Activated CD4-positive, alpha-beta T cell treated with anti-CD3 and anti-CD28 coated beads, Interleukin-2, amount 10 ng/mL, durations not matched to agents 7 days and 5 days (primary cell): Measurements from ENCODE around the gene NSG1. TPM values are rescaled to one million over a fixed set of nuclear protein-coding genes. Genes with fewer than 3 reads are reported as not detected.
A peak's percentile ranks its signal among the peaks of the same experiment; 100 is the strongest.
"Not testable (repeated sequence)": the region's sequence is repeated elsewhere in the genome, so short reads cannot be mapped to it uniquely, and the experiment has no call there.

ENCODE experiments used
- CTCF ChIA-PET: fragments of 350-600 bp; sonication (Branson Sonifier 250); formaldehyde crosslinking; loops from one replicate; lab custom pipeline; 2021; ENCODE audit warnings: antibody characterized with exemption; lab: Charles Lee
- POLR2A ChIA-PET: fragments of 350-600 bp; sonication (Branson Sonifier 250); formaldehyde crosslinking; loops from one replicate; lab custom pipeline; 2021; ENCODE audit warnings: antibody characterized with exemption; lab: Charles Lee
- DNase-seq: peaks from one replicate; pipeline ENCODE4 v3.0.0-alpha.2; 2020
- H3K27ac Mint-ChIP-seq: one replicate; pipeline ENCODE4 v1.8.0; 2021; ENCODE audit warnings: mild to moderate bottlenecking, moderate library complexity, mixed read lengths
- H3K27me3 Mint-ChIP-seq: one replicate; pipeline ENCODE4 v1.8.0; 2021; ENCODE audit warnings: mixed read lengths
- H3K36me3 Mint-ChIP-seq: one replicate; pipeline ENCODE4 v1.8.0; 2021; ENCODE audit warnings: low read depth, mixed read lengths
- H3K4me1 Mint-ChIP-seq: one replicate; pipeline ENCODE4 v1.8.0; 2021; ENCODE audit warnings: mixed read lengths
- H3K4me3 Mint-ChIP-seq: one replicate; pipeline ENCODE4 v1.8.0; 2021; ENCODE audit warnings: mild to moderate bottlenecking, moderate library complexity, mixed read lengths
- H3K9me3 Mint-ChIP-seq: one replicate; pipeline ENCODE4 v1.8.0; 2021; ENCODE audit warnings: mixed read lengths
- total RNA-seq, 2 experiments: library from RNA; stranded (reverse); gene quantifications; one replicate each; pipeline ENCODE4 v1.2.3, GENCODE V29; 2021

Gene NSG1
- total RNA-seq, 2 experiments from 2014 or later = 11.0 to 11.9 TPM

DNA sequence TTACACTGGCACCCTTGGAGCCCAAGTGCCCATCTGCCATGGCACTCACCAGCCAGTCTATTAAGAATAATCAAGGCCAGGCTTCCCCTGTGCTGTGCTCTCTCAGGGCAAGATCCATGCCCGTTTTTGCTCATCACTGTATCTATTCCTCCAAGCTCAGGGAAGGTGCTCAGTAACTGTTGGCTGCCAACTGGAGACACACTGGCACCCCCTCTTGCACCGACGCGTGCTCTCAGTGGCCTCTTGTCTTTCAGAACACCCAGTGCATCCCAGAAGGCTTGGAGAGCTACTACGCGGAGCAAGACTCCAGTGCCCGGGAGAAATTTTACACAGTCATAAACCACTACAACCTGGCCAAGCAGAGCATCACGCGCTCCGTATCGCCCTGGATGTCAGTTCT, 30.1 kb downstream of the NSG1 start:
- POLR2A ChIA-PET = no interaction called here
- Mint-ChIP-seq H3K27ac (no peak overlapping the region), H3K4me1 (peaks cover 25% of the 10 kb centered on the region), H3K4me3 (no peak overlapping the region), H3K9me3 (no peaks in the 10 kb centered on the region), H3K27me3 (no peaks in the 10 kb centered on the region), H3K36me3 (peaks cover 27% of the 10 kb centered on the region)
- CTCF ChIA-PET = interaction anchor here (1.2 kb wide), 1 partner anchor 14 kb away, joined by 4 read pairs; no protein-coding TSS in a partner anchor
- no peak for DNase-seq

GRCh38 chr4:4417886-4418285, 31.0 kb downstream of the NSG1 start:
- peaks cover 30% of the 10 kb centered on the region for H3K36me3 Mint-ChIP-seq
- H3K4me3 Mint-ChIP-seq = peak overlapping the region; percentile 28
- no peak for DNase-seq
- peak overlapping the region; percentile 77 for H3K27ac Mint-ChIP-seq
- H3K27me3 Mint-ChIP-seq = no peaks in the 10 kb centered on the region
- ChIA-PET CTCF (interaction anchor here (0.6 kb wide), 1 partner anchor 741 kb away, joined by 3 read pairs; no protein-coding TSS in a partner anchor), POLR2A (no interaction called here)
- no peaks in the 10 kb centered on the region for H3K9me3 Mint-ChIP-seq
- peaks cover 25% of the 10 kb centered on the region for H3K4me1 Mint-ChIP-seq

GRCh38 chr4:4418676-4419390, 31.9 kb downstream of the NSG1 start:
- H3K4me3 Mint-ChIP-seq = peak overlapping the region; percentile 28
- peak overlapping the region; percentile 78 for H3K27ac Mint-ChIP-seq
- peak; percentile 16 for DNase-seq
- POLR2A ChIA-PET = no interaction called here
- peaks cover 30% of the 10 kb centered on the region for H3K36me3 Mint-ChIP-seq
- peaks cover 25% of the 10 kb centered on the region for H3K4me1 Mint-ChIP-seq
- no peaks in the 10 kb centered on the region for H3K9me3 Mint-ChIP-seq
- no peaks in the 10 kb centered on the region for H3K27me3 Mint-ChIP-seq
- CTCF ChIA-PET = no interaction called here

DNA sequence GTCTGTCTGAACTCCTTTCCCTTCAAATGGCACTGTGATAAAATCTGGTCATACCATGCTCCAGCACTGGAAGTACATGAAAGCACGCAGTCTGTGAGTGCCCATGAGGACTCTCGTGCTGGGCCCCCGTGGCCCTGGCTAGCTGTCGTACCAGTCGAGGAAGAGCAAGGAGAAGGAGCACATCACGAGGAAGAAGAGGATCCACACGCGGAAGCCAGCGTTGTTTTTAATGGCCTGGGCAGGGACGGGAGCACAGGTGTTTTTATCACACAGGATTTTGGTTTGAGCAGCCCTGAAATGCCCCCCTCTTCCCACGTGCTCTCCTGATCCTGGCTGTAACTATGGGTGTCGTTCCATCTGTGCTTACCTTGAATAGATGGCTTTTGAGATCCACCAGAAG, 33.0 kb downstream of the NSG1 start:
- Mint-ChIP-seq H3K4me3 (no peak overlapping the region), H3K4me1 (peaks cover 25% of the 10 kb centered on the region), H3K27me3 (no peaks in the 10 kb centered on the region), H3K36me3 (peaks cover 30% of the 10 kb centered on the region), H3K27ac (no peak overlapping the region), H3K9me3 (no peaks in the 10 kb centered on the region)
- DNase-seq = no peak
- CTCF ChIA-PET = interaction anchor here (0.6 kb wide), 1 partner anchor 263 kb away, joined by 3 read pairs; no protein-coding TSS in a partner anchor
- POLR2A ChIA-PET = no interaction called here

- POLR2A ChIA-PET = no interaction called here
These were observed 33.5 kb downstream of the NSG1 start for GRCh38 chr4:4420421-4420820.

GRCh38 chr4:4421356-4421755, 34.5 kb downstream of the NSG1 start:
- Mint-ChIP-seq H3K4me3 (no peak overlapping the region), H3K4me1 (peaks cover 25% of the 10 kb centered on the region), H3K9me3 (no peaks in the 10 kb centered on the region), H3K27me3 (no peaks in the 10 kb centered on the region), H3K27ac (no peak overlapping the region), H3K36me3 (peaks cover 30% of the 10 kb centered on the region)
- DNase-seq = no peak
- ChIA-PET CTCF (no interaction called here), POLR2A (no interaction called here)

More at GRCh38 chr4:4420421-4420820, 33.5 kb downstream of the NSG1 start:
- no peak overlapping the region for H3K27ac Mint-ChIP-seq
- no peak for DNase-seq
- peaks cover 30% of the 10 kb centered on the region for H3K36me3 Mint-ChIP-seq
- no peaks in the 10 kb centered on the region for H3K27me3 Mint-ChIP-seq
- H3K9me3 Mint-ChIP-seq = no peaks in the 10 kb centered on the region
- no peak overlapping the region for H3K4me3 Mint-ChIP-seq
- CTCF ChIA-PET = interaction anchor here (0.5 to 0.6 kb wide), 2 partner anchors 262 to 1011 kb away, joined by 3 read pairs; no protein-coding TSS in a partner anchor
- peaks cover 25% of the 10 kb centered on the region for H3K4me1 Mint-ChIP-seq

DNA sequence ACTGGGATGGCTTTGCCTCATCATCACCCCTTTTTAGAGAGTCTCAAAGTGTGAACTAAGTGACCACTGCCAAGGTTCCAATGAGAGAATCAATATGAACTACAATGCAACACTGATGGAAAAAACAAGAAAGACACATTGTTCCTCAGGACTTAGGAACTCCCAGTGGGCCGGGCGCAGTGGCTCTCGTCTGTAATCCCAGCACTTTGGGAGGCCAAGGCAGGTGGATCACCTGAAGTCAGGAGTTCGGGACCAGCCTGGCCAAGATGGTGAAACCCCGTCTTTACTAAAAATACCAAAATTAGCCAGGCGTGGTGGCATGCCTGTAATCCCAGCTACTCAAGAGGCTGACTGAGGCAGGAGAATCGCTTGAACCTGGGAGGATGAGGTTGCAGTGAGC, 35.2 kb downstream of the NSG1 start:
- H3K9me3 Mint-ChIP-seq, H3K4me3 Mint-ChIP-seq, H3K27ac Mint-ChIP-seq, H3K27me3 Mint-ChIP-seq, DNase-seq, POLR2A ChIA-PET: not testable (repeated sequence)
- Mint-ChIP-seq H3K4me1 (peaks cover 25% of the 10 kb centered on the region), H3K36me3 (peaks cover 28% of the 10 kb centered on the region)
- CTCF ChIA-PET = interaction anchor here (1.6 kb wide), 1 partner anchor 10 kb away, joined by 5 read pairs; no protein-coding TSS in a partner anchor

DNA sequence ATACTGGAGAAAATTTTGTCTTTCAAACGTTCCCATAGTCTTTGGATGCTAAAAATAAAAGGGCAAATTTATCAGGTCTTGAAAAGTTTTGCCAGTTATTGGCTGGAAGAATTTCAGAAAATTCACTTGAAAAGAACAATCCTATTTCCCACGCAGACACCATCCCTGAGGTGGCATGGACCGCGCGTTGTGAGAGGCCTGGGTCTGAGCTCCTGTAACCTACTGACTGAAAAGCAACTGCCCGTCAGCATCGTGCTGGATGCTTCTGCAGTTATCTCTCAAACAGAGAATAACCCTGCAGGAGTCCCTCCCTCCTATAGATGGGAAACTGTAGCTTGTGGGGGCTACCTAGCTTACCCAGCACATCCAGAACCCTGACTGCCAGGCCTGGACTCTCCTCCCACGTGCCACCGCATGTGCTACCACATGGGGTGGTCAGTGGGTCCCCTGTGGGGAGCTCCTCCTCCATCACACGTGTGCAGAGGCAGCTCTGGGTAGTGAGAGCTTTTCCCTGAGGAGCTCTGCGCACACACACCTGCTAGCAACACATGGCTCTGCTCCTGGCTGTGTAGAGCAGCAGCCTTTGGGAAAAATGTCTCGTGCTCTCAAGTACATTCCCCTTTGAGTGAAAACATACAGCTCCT, 36.1 kb downstream of the NSG1 start:
- ChIA-PET POLR2A (no interaction called here), CTCF (interaction anchor here (1.6 kb wide), 1 partner anchor 9 kb away, joined by 5 read pairs; no protein-coding TSS in a partner anchor)
- H3K27ac Mint-ChIP-seq = no peak overlapping the region
- no peaks in the 10 kb centered on the region for H3K27me3 Mint-ChIP-seq
- no peaks in the 10 kb centered on the region for H3K9me3 Mint-ChIP-seq
- peaks cover 19% of the 10 kb centered on the region for H3K4me1 Mint-ChIP-seq
- DNase-seq = no peak
- H3K4me3 Mint-ChIP-seq = no peak overlapping the region
- peaks cover 26% of the 10 kb centered on the region for H3K36me3 Mint-ChIP-seq

GRCh38 chr4:4423706-4424498, 37.0 kb downstream of the NSG1 start:
- CTCF ChIA-PET = interaction anchor here (1.6 kb wide), 1 partner anchor 8 kb away, joined by 5 read pairs; no protein-coding TSS in a partner anchor
- no peak overlapping the region for H3K27ac Mint-ChIP-seq

DNA sequence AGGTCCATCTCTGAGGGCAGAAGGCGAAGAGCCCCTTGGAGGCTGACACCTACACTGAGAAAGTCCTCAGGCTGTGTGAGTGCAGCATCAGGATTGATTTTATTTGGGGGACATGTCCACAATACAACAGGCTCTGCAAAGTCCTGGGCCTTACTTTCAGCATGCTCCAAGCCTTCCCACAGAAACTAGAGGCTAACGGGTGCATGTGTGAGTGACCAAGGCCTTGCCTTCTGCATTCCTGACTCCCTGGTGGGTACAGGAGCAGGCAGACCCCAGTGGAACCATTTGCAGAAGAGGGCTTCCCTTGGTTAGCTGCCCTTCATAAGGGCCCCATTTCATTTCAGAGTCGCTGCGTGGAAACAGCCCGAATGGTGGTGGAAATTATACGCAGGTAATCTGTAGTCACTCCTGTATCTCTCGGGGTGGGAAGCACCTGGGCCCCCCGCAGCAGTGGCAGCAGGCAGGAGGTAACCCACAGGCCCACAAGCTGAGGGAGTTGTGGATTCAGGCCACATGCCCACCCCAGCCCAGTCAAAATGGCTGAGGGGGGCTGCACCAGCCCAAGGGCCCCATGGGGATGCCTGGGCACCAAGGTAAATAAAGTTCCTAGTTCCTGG, 37.7 kb downstream of the NSG1 start:
- Mint-ChIP-seq H3K4me3 (no peak overlapping the region), H3K27ac (no peak overlapping the region), H3K9me3 (no peaks in the 10 kb centered on the region), H3K36me3 (peaks cover 13% of the 10 kb centered on the region), H3K4me1 (peaks cover 3% of the 10 kb centered on the region), H3K27me3 (no peaks in the 10 kb centered on the region)
- ChIA-PET POLR2A (no interaction called here), CTCF (no interaction called here)
- DNase-seq = no peak

More at GRCh38 chr4:4423706-4424498, 37.0 kb downstream of the NSG1 start:
- peaks cover 10% of the 10 kb centered on the region for H3K4me1 Mint-ChIP-seq
- DNase-seq = no peak
- H3K4me3 Mint-ChIP-seq = no peak overlapping the region
- peaks cover 17% of the 10 kb centered on the region for H3K36me3 Mint-ChIP-seq
- no peaks in the 10 kb centered on the region for H3K9me3 Mint-ChIP-seq
- POLR2A ChIA-PET = no interaction called here
- no peaks in the 10 kb centered on the region for H3K27me3 Mint-ChIP-seq

DNA sequence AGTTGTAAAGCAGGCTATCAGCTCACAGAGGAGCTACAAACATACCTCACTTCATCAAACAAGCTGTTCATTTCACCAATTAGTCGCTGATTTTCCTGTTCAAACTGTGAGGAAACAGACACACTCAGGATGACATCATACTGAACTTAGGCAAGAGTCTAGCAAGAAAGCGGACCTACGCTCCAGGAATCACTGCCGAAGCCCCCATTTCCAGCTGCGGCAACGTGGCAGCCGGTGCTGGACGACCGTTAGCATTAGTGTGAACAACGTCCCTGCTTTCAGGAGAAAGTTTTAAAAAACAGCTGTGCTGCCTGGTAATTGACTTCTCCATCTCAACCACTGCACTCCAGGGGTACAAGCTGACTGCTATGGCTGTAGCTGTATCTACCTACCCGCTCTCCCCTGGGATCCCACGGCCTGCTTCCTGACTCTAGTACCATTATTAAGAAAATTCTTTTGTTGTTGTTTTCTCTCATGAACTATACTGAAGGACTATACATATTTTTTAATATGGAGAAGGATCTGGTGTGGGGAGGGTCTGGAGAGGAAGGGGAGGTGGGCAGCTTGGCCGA, 38.3 kb downstream of the NSG1 start:
- no peak for DNase-seq
- Mint-ChIP-seq H3K36me3 (peaks cover 10% of the 10 kb centered on the region), H3K4me3 (no peak overlapping the region), H3K27me3 (no peaks in the 10 kb centered on the region), H3K9me3 (no peaks in the 10 kb centered on the region), H3K4me1 (no peaks in the 10 kb centered on the region), H3K27ac (no peak overlapping the region)
- ChIA-PET POLR2A (no interaction called here), CTCF (no interaction called here)

GRCh38 chr4:4425696-4426095, 38.8 kb downstream of the NSG1 start:
- Mint-ChIP-seq H3K9me3 (no peaks in the 10 kb centered on the region), H3K4me3 (no peak overlapping the region), H3K27ac (no peak overlapping the region), H3K27me3 (no peaks in the 10 kb centered on the region), H3K4me1 (peaks cover 3% of the 10 kb centered on the region), H3K36me3 (peaks cover 10% of the 10 kb centered on the region)
- POLR2A ChIA-PET = no interaction called here
- DNase-seq = no peak
- CTCF ChIA-PET = no interaction called here
